SK-N-SH treated with all-trans-retinoic acid at 6 μM for 48 hours (cell line): ENCODE measurements around the gene MAMDC4.
"Not testable (repeated sequence)": the region's sequence is repeated elsewhere in the genome, so short reads cannot be mapped to it uniquely, and the experiment has no call there.

Source experiments
- ARNTL ChIP-seq: fragments of 450-650 bp; formaldehyde crosslinking; IDR thresholded peaks from 2 replicates; pipeline ENCODE4 v1.5.0; 2020; ENCODE audit warnings: low read depth, mild to moderate bottlenecking, moderate library complexity, borderline replicate concordance
- RARB ChIP-seq: fragments of 250-450 bp; sonication (Bioruptor Pico); IDR thresholded peaks from 2 replicates; pipeline ENCODE4 v1.8.0; 2021; ENCODE audit warnings: mild to moderate bottlenecking, moderate library complexity
- ZNF70 ChIP-seq: fragments of 450-650 bp; formaldehyde crosslinking; IDR thresholded peaks from 2 replicates; pipeline ENCODE4 v1.5.0; 2020; ENCODE audit warnings: mild to moderate bottlenecking, moderate library complexity
- TF ChIP-seq, protein P1 (sequence below): fragments of 250-450 bp; sonication (Bioruptor Pico); IDR thresholded peaks from 2 replicates; pipeline ENCODE4 v1.5.1; 2021; ENCODE audit warnings: mild to moderate bottlenecking, moderate library complexity

DNA sequence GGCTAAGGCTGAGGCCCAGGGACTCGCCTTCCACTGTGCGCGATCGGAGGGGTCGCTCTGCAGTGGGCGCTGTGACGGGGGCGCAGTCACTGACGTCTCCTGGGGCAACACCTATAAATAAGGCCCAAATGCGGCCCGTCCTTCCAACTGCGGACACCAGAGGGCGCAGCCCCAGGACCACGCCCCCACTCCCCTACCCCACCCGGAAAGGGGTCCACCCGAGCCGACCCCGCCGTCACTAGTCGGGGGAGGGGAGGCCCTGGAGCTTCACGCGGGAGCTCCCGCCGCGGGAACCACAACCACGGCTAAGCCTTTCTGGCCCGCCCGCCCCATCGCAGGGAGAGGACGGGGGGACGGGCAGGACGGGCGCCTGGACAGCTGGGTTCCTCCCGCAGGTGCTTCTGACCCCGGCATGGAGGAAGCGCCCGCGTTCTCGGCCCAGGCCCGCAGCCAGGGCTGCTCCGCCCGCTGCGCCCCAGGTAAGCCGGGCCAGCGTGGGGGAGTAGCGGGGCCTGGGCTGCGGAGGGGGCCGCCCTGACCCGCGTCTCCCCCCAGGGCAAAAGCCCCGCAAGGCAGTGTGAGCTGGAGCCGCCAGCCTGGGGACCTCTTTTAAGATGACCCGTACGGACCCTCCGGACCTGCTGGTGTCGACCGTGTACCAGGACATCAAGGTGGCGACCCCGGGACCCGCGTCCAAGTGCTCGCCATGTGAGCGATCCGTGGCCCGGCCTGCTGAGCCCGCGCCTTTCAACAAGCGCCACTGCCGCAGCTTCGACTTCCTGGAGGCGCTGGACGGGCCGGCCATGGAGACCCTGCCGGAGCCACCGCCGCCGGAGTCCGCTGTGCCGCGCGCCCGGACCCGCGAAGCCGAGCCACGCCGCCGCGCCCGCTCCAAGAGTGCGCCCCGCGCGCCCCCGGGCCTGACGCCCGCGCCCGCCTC, 8.1 kb upstream of the MAMDC4 start:
- TF ChIP-seq, protein P1, sequence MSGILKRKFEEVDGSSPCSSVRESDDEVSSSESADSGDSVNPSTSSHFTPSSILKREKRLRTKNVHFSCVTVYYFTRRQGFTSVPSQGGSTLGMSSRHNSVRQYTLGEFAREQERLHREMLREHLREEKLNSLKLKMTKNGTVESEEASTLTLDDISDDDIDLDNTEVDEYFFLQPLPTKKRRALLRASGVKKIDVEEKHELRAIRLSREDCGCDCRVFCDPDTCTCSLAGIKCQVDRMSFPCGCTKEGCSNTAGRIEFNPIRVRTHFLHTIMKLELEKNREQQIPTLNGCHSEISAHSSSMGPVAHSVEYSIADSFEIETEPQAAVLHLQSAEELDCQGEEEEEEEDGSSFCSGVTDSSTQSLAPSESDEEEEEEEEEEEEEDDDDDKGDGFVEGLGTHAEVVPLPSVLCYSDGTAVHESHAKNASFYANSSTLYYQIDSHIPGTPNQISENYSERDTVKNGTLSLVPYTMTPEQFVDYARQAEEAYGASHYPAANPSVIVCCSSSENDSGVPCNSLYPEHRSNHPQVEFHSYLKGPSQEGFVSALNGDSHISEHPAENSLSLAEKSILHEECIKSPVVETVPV (CRISPR knock-in tag), result not testable (repeated sequence)
- TF ChIP-seq RARB (CRISPR knock-in tag); ARNTL; ZNF70 (CRISPR knock-in tag): not testable (repeated sequence)
